ENCODE data around the gene ZFAND3.

GRCh38 chr6:37884548-37884947, 65.0 kb downstream of the ZFAND3 start:
- TF ChIP-seq CTCF (conservative IDR thresholded peaks at IDR 0.05; ENCODE audit: low read length) (no peak), EZH2phosphoT487 (IDR thresholded peaks at IDR 0.05; ENCODE audit: borderline replicate concordance, low read depth, low read length) (no peak)

Measured in OCI-LY7 (cell line).